GM12878 (cell line): ENCODE measurements around the gene MAP3K5.

ENCODE experiments used
- EP300 ChIP-seq, 2 experiments: fragments of 150-350 bp in 1 of 2; IDR thresholded peaks; 2 replicates each; pipeline ENCODE4 v1.6.1; 2011 to 2012; ENCODE audit warnings: low read depth in 2 of 2, low read length in 2 of 2, borderline replicate concordance in 1 of 2, improper control_type of control experiment in 1 of 2, inconsistent platforms in 1 of 2; ENCODE audit not compliant: control insufficient read depth in 1 of 2
- TAF1 ChIP-seq: IDR thresholded peaks from 2 replicates; pipeline ENCODE4 v1.6.1; 2011; ENCODE audit warnings: mild to moderate bottlenecking, low read depth, low read length, borderline replicate concordance
- TCF12 ChIP-seq: IDR thresholded peaks from 2 replicates; pipeline ENCODE4 v1.6.1; 2011; ENCODE audit warnings: low read depth, mild to moderate bottlenecking, low read length
- TF ChIP-seq, protein P1 (sequence below), 3 experiments: IDR thresholded peaks in 2 of 3; conservative IDR thresholded peaks in 1 of 3; 2 replicates each; pipeline ENCODE4 v1.5.1; 2011; ENCODE audit warnings: low read depth in 3 of 3, low read length in 3 of 3, mild to moderate bottlenecking in 3 of 3, control low read depth in 2 of 3, moderate library complexity in 2 of 3, inconsistent platforms in 1 of 3, mixed read lengths in 1 of 3; ENCODE audit not compliant: control insufficient read depth in 2 of 3, insufficient read depth in 1 of 3; ENCODE audit errors: extremely low read depth in 1 of 3
- TF ChIP-seq, protein P2 (sequence below): fragments of 450-650 bp; formaldehyde crosslinking; IDR thresholded peaks from 2 replicates; pipeline ENCODE4 v1.4.0; 2020; ENCODE audit warnings: mild to moderate bottlenecking, moderate library complexity

DNA sequence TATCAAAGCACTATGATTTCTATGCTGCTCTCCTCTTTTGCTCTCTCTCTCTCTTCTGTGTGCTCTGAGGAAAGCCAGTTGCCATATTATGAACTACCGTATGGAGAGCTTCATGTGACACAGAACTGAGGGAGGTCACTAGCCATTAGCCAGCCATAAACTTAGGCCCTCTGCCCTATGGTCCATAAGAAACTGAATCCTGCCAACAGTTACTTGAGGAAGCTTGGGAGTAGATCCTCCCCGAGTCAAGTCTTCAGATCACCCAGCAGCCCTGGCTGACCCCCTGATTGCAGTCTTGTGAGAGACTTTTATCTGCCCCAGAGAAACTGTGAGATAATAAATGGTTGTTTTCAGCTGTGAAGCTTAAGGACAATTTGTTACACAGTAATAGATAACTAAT, 24.4 kb upstream of the MAP3K5 start:
- TF ChIP-seq TAF1 (no peak), TCF12 (no peak), EP300 (IDR thresholded peaks at IDR 0.05; ENCODE audit: borderline replicate concordance in 1 of 2, control insufficient read depth in 1 of 2, low read depth in 2 of 2, low read length in 2 of 2) (no peak)
- TF ChIP-seq, protein P1, sequence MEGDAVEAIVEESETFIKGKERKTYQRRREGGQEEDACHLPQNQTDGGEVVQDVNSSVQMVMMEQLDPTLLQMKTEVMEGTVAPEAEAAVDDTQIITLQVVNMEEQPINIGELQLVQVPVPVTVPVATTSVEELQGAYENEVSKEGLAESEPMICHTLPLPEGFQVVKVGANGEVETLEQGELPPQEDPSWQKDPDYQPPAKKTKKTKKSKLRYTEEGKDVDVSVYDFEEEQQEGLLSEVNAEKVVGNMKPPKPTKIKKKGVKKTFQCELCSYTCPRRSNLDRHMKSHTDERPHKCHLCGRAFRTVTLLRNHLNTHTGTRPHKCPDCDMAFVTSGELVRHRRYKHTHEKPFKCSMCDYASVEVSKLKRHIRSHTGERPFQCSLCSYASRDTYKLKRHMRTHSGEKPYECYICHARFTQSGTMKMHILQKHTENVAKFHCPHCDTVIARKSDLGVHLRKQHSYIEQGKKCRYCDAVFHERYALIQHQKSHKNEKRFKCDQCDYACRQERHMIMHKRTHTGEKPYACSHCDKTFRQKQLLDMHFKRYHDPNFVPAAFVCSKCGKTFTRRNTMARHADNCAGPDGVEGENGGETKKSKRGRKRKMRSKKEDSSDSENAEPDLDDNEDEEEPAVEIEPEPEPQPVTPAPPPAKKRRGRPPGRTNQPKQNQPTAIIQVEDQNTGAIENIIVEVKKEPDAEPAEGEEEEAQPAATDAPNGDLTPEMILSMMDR (IDR thresholded peaks at IDR 0.05 in 2 of 3, conservative IDR thresholded peaks at IDR 0.05 in 1 of 3; ENCODE audit: control insufficient read depth in 2 of 3, extremely low read depth in 1 of 3, insufficient read depth in 1 of 3, low read depth in 3 of 3, low read length in 3 of 3) = no peak
- TF ChIP-seq, protein P2, sequence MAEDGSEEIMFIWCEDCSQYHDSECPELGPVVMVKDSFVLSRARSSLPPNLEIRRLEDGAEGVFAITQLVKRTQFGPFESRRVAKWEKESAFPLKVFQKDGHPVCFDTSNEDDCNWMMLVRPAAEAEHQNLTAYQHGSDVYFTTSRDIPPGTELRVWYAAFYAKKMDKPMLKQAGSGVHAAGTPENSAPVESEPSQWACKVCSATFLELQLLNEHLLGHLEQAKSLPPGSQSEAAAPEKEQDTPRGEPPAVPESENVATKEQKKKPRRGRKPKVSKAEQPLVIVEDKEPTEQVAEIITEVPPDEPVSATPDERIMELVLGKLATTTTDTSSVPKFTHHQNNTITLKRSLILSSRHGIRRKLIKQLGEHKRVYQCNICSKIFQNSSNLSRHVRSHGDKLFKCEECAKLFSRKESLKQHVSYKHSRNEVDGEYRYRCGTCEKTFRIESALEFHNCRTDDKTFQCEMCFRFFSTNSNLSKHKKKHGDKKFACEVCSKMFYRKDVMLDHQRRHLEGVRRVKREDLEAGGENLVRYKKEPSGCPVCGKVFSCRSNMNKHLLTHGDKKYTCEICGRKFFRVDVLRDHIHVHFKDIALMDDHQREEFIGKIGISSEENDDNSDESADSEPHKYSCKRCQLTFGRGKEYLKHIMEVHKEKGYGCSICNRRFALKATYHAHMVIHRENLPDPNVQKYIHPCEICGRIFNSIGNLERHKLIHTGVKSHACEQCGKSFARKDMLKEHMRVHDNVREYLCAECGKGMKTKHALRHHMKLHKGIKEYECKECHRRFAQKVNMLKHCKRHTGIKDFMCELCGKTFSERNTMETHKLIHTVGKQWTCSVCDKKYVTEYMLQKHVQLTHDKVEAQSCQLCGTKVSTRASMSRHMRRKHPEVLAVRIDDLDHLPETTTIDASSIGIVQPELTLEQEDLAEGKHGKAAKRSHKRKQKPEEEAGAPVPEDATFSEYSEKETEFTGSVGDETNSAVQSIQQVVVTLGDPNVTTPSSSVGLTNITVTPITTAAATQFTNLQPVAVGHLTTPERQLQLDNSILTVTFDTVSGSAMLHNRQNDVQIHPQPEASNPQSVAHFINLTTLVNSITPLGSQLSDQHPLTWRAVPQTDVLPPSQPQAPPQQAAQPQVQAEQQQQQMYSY (CRISPR knock-in tag) = no peak
